ENCODE measurements around the gene AUP1. TPM values are rescaled to one million over a fixed set of nuclear protein-coding genes. Genes with fewer than 3 reads are reported as not detected.

The AUP1 gene
- total RNA-seq, 4 donors from 2014 or later = 79.9 to 142 (median 105) TPM

DNA sequence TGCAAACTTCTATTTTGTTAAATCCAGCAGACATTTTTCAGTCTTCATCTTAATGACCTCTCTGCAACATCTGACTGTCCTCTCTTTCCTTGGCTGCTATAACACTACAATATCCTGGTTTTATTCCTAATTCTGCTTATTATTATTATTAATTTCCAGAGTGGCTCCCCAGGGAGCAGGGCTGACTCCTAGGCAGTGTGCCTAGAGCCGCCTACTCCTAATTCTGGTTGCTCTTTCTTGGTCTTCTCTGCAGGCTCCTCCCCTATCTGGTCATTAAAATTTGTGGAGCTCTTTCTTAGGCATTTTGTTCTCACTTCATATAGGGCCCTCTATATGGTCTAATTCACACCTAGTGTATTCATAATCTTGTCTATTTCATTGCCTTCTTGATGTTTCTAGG, 13.5 kb upstream of the AUP1 start:
- DNase-seq = no peak
- 73 to 83% methylated on average over 1 of the region's 1 CpG for WGBS, 2 donors
- Histone ChIP-seq H3K9me3 (no peaks in the 10 kb centered on the region), H3K4me3 (no peak overlapping the region), H3K27ac (no peak overlapping the region), H3K4me1 (no peaks in the 10 kb centered on the region), H3K27me3 (peaks cover 0 to 19% (median 0%) of the 10 kb centered on the region in 4 donors), H3K36me3 (no peaks in the 10 kb centered on the region)
- intact Hi-C loops (cut with DNase I) = no loop called here
- TF ChIP-seq, protein P1, sequence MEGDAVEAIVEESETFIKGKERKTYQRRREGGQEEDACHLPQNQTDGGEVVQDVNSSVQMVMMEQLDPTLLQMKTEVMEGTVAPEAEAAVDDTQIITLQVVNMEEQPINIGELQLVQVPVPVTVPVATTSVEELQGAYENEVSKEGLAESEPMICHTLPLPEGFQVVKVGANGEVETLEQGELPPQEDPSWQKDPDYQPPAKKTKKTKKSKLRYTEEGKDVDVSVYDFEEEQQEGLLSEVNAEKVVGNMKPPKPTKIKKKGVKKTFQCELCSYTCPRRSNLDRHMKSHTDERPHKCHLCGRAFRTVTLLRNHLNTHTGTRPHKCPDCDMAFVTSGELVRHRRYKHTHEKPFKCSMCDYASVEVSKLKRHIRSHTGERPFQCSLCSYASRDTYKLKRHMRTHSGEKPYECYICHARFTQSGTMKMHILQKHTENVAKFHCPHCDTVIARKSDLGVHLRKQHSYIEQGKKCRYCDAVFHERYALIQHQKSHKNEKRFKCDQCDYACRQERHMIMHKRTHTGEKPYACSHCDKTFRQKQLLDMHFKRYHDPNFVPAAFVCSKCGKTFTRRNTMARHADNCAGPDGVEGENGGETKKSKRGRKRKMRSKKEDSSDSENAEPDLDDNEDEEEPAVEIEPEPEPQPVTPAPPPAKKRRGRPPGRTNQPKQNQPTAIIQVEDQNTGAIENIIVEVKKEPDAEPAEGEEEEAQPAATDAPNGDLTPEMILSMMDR (IDR thresholded peaks at IDR 0.05) = no peak
- no peak for TF ChIP-seq POLR2A (IDR thresholded peaks at IDR 0.05)

DNA sequence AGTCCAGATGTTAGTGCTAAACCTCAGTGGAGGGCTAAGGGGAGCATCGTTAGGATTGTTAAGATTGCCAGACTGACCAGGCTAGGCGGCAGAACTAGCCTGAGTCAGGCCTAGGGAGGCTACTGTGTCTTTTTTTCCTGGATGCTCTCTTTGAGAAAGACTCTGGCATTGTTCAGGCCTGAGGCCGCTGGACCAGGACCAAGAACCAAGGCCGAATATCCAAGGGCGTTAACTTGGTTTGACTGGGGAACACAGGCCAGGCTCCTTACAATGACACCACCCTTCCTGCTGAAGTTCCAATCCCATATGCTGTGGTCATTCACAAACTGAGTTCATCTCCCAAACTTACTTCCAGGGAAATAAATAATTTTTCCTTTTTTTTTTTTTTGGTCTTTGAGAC, 10.8 kb upstream of the AUP1 start:
- Histone ChIP-seq H3K9me3 (no peaks in the 10 kb centered on the region), H3K27me3 (peaks cover 0 to 26% (median 0%) of the 10 kb centered on the region in 4 donors), H3K4me1 (peaks cover 0 to 8% (median 0%) of the 10 kb centered on the region in 3 donors), H3K4me3 (no peak overlapping the region), H3K27ac (peak overlapping the region in 1 of 4 donors; percentile 55), H3K36me3 (no peaks in the 10 kb centered on the region)
- 50 to 61% methylated on average over 4 to 5 of the region's 5 CpGs for WGBS, 2 donors
- intact Hi-C loops (cut with DNase I) = no loop called here
- DNase-seq = no peak
- TF ChIP-seq, protein P1 (IDR thresholded peaks at IDR 0.05) = no peak
- TF ChIP-seq POLR2A (IDR thresholded peaks at IDR 0.05) = no peak

GRCh38 chr2:74538881-74539339, 9.4 kb upstream of the AUP1 start:
- Histone ChIP-seq H3K4me3 (no peak overlapping the region), H3K27ac (no peak overlapping the region), H3K4me1 (peaks cover 0 to 8% (median 0%) of the 10 kb centered on the region in 3 donors), H3K27me3 (peaks cover 0 to 26% (median 0%) of the 10 kb centered on the region in 4 donors), H3K9me3 (no peaks in the 10 kb centered on the region), H3K36me3 (peaks cover 0 to under 1% (median 0%) of the 10 kb centered on the region in 3 donors)
- TF ChIP-seq, protein P1 (IDR thresholded peaks at IDR 0.05) = no peak
- TF ChIP-seq POLR2A (IDR thresholded peaks at IDR 0.05) = no peak
- no peak for DNase-seq
- 62 to 79% methylated on average over 6 to 7 of the region's 7 CpGs for WGBS, 2 donors
- intact Hi-C loops (cut with DNase I) = no loop called here

DNA sequence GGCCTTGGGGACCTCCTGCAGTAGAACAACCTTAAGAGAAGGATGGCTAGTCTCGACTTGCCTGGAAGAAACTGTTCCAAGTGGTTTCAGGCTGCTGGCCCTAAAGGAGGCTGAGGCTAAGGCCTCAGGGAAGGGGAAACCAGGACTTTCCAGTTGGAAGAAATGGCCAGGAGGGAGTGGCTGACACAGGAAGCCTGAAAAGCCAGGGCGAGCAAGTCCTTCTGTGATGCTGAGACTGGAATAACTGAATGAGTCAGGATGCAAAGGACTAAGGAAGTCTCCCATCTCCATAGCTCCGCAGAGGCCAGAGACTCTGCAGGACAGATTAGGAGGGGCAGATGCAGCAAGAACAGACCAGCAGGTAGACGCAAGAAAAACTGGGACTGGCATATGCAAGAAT, 7.6 kb upstream of the AUP1 start:
- Histone ChIP-seq H3K27ac (no peak overlapping the region), H3K4me3 (no peak overlapping the region), H3K27me3 (peaks cover 0 to 26% (median 0%) of the 10 kb centered on the region in 4 donors), H3K36me3 (peaks cover 0 to 18% (median 10%) of the 10 kb centered on the region in 3 donors), H3K9me3 (no peaks in the 10 kb centered on the region), H3K4me1 (peaks cover 0 to 8% (median 0%) of the 10 kb centered on the region in 3 donors)
- TF ChIP-seq, protein P1 (IDR thresholded peaks at IDR 0.05) = no peak
- no peak for TF ChIP-seq POLR2A (IDR thresholded peaks at IDR 0.05)
- WGBS, 2 donors = 40 to 54% methylated on average over 3 of the region's 4 CpGs
- intact Hi-C loops (cut with DNase I) = no loop called here
- DNase-seq = no peak

DNA sequence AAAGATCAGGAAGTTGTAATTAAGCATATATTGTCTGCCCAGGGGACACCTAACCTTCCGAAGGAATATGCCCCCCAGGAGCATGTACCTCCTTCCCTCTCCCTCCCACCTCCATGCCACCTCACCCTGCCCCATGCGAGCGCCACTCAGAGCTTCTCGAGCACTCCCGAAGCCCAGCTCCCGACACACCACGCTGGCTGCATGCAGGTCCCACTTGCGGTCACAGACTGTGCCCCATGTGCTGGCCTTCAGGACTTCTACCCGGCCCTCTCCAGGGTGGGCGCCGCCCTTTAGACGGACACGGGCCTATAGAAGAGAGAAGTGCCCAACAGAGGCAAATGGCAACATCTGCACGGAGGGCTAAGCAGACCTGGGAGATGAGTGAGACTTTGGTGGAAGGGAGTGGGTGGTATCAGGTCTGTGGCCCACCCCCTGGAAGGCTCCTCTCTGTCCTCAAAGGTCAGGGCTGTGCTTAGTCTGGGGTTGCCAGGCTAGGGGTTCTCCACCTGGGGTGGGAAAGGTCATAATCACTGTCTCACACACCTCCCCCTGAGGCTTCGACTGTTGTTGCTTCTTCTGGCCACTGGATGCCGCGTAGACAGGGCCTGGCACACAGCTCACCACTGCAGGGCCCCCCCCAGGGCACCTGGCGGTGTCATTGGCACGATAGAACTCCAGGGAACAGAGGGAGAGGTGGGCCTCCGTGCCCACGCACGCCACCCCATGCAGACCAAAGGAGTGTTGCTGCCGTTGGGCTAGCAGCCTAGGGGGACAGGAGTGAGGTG, 6.9 kb upstream of the AUP1 start:
- H3K27ac ChIP-seq = no peak overlapping the region
- no peak for DNase-seq
- H3K36me3 ChIP-seq = peaks cover 0 to 18% (median 10%) of the 10 kb centered on the region in 3 donors
- peaks cover under 1 to 16% (median 2%) of the 10 kb centered on the region in 3 donors for H3K4me1 ChIP-seq
- intact Hi-C loops (cut with DNase I) = no loop called here
- 65 to 96% methylated on average over 8 to 11 of the region's 23 CpGs for WGBS, 2 donors
- TF ChIP-seq, protein P1 (IDR thresholded peaks at IDR 0.05) = no peak
- H3K4me3 ChIP-seq = no peak overlapping the region
- H3K9me3 ChIP-seq = no peaks in the 10 kb centered on the region
- H3K27me3 ChIP-seq = peaks cover 0 to 26% (median 0%) of the 10 kb centered on the region in 4 donors

Data from esophagus squamous epithelium (tissue), 5 donors.